ENCODE results near the gene BBOF1. TPM values are rescaled to one million over a fixed set of nuclear protein-coding genes. Genes with fewer than 3 reads are reported as not detected.
A peak's percentile ranks its signal among the peaks of the same experiment; 100 is the strongest.

BBOF1 gene, protein sequence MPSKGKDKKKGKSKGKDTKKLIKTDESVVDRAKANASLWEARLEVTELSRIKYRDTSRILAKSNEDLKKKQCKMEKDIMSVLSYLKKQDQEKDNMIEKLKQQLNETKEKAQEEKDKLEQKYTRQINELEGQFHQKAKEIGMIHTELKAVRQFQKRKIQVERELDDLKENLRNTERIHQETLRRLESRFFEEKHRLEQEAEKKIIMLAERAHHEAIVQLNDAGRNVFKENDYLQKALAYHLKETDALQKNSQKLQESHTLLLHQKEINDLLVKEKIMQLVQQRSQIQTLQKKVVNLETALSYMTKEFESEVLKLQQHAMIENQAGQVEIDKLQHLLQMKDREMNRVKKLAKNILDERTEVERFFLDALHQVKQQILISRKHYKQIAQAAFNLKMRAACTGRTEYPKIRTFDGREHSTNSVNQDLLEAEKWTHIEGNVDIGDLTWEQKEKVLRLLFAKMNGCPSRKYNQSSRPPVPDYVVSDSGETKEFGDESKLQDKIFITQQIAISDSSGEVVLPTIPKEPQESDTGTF
- 4.0 TPM for total RNA-seq (2021; ENCODE audit: unreplicated experiment)
- 1.3 and 2.2 TPM in 2 replicates for polyA plus RNA-seq (2012)
- percentile 41 among the genes with signal in this experiment for Bru-seq, nascent RNA
- BruChase-seq, experiment 1, labeled RNA remaining after a 6-hour chase, result percentile 43 among the genes with signal in this experiment
- percentile 38 among the genes with signal in this experiment for BruChase-seq, experiment 2, labeled RNA remaining after a 2-hour chase
- long read RNA-seq, partial matches to known transcripts, result 1 of 7 reads
- long read RNA-seq, other reads (novel, unspliced or antisense), result 6 of 7 reads

DNA sequence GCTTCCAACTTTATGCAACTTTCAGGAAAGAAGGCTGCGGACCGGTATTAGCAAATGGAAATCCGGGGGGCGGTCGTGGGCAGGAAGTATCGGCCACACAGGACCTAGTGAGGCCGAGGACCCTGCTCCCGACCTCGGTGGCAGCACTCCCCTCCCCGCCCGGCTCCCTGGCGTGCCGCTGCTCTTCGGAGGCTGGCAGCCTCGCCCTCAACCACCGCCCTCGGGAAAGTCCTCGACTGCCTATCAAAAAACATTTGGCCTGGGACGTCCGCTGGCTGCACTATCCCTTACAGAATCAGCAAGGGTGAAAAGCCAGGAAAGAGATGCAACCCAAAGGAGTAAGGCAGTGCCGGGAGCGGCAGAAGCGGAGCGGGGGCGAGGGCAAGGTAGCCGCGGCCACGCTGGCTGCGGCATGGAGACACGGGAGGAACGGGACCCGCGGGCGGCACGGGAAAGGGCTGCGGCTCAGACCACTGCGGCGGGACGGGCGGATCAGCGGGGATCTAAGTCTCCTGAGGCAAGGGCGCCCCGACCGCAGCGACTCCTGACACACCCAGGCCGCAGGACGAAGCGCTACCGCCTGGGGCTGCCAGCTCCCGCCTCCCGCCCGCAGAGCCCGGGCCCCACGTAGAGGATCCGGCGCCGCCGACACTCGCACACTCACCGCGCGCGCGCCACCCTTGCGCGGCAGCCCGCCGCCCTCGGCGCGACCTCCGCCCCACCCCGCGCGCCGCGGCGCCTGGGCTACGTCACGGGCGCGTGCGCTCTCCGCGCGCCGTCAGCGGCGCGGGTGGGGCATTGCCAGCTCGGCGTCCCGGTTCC is at the start of gene BBOF1, which contains the start of gene ENTPD5:
TSS of gene BBOF1 (plus strand) at position 764 of the 822 bp plus-strand sequence. CDS start 130 bp downstream, outside the sequence.
TSS of gene ENTPD5 (minus strand) at position 703 of the 822 bp plus-strand sequence. CDS start 31,186 bp downstream, outside the sequence.
- peak within 1 kb of the TSS; percentile 79 for H3K4me2 ChIP-seq (ENCODE audit: low read length)
- TF ChIP-seq TCF7L2 (IDR thresholded peaks at IDR 0.05; ENCODE audit: borderline replicate concordance, extremely low read depth, insufficient read depth, insufficient read length), result peak; percentile 46
- TF ChIP-seq FOSL1 (IDR thresholded peaks at IDR 0.05; ENCODE audit: low read depth), result no peak
- TF ChIP-seq SP1 (IDR thresholded peaks at IDR 0.05; ENCODE audit: low read depth), result no peak
- TF ChIP-seq ZFX (IDR thresholded peaks at IDR 0.05), result peak; percentile 71
- peak; percentile 47 for TF ChIP-seq ZBTB33 (IDR thresholded peaks at IDR 0.05; ENCODE audit: extremely low read depth, insufficient replicate concordance, low read length)
- TF ChIP-seq SRF (IDR thresholded peaks at IDR 0.05; ENCODE audit: low read depth), result no peak; the same call in 1 of the 2 replicates
- no peak for TF ChIP-seq RAD21 (IDR thresholded peaks at IDR 0.05; ENCODE audit: low read depth)
- TF ChIP-seq MAX (IDR thresholded peaks at IDR 0.05), result peak; percentile 63
- peak; percentile 68 for TF ChIP-seq YY1 (IDR thresholded peaks at IDR 0.05; ENCODE audit: extremely low read depth, insufficient replicate concordance, low read depth, low read length)
- no peak for TF ChIP-seq CBX3 (IDR thresholded peaks at IDR 0.05; ENCODE audit: low read depth)
- TF ChIP-seq EZH2 (IDR thresholded peaks at IDR 0.05), result no peak
- TF ChIP-seq ZNF274 (IDR thresholded peaks at IDR 0.05; ENCODE audit: low read depth, low read length), result no peak
- no peak for TF ChIP-seq CEBPB (IDR thresholded peaks at IDR 0.05; ENCODE audit: low read depth)
- TF ChIP-seq SIN3A (IDR thresholded peaks at IDR 0.05; ENCODE audit: low read depth), result peak; percentile 36
- TF ChIP-seq REST (IDR thresholded peaks at IDR 0.05; ENCODE audit: low read depth), result no peak
- TF ChIP-seq POLR2AphosphoS5 (IDR thresholded peaks at IDR 0.05; ENCODE audit: low read depth, low read length), result peak; percentile 91
- TF ChIP-seq ELF1 (IDR thresholded peaks at IDR 0.05; ENCODE audit: borderline replicate concordance, low read depth), result no peak
- peak; percentile 86 for TF ChIP-seq POLR2A (IDR thresholded peaks at IDR 0.05; ENCODE audit: borderline replicate concordance, extremely low read depth, insufficient read depth, insufficient read length)
- H3K9me2 ChIP-seq (ENCODE audit: insufficient read depth), result no peaks in the 10 kb centered on the region
- POLR2A ChIA-PET, result no interaction called here
- H3K4me3 ChIP-seq (replicated peaks in 1 of 2; ENCODE audit: low read depth in 1 of 2, low read length in 2 of 2), result peak within 1 kb of the TSS; percentile 78 to 87
- TSS peak; percentile 61 for BruUV-seq (replicated peaks)
- no peak within 1 kb of the TSS for H2AFZ ChIP-seq (ENCODE audit: low read depth, low read length, poor library complexity, severe bottlenecking)
- H3K27ac ChIP-seq (ENCODE audit: low read depth, low read length), result peak within 1 kb of the TSS; percentile 94
- no peaks in the 10 kb centered on the region for H4K20me1 ChIP-seq (ENCODE audit: insufficient read depth)
- intact Hi-C loops (cut with micrococcal nuclease), result loop anchor here (5.0 kb wide), 1 partner anchor 66 kb away; the partner anchor contains the start of genes COQ6 and FAM161B
- no peaks in the 10 kb centered on the region for H3K27me3 ChIP-seq (ENCODE audit: insufficient read depth, low read length)
- H3K4me1 ChIP-seq (ENCODE audit: control insufficient read depth in 1 of 2, insufficient read depth in 2 of 2, low read length in 2 of 2), result peaks cover 17 to 34% of the 10 kb centered on the region in 2 experiments
- H3K9me3 ChIP-seq (ENCODE audit: control insufficient read depth in 1 of 2, insufficient read depth in 1 of 2, low read depth in 1 of 2, low read length in 2 of 2), result no peaks in the 10 kb centered on the region
- H3K36me3 ChIP-seq (ENCODE audit: control insufficient read depth in 1 of 2, insufficient read depth in 2 of 2, low read length in 2 of 2), result no peaks in the 10 kb centered on the region
- DNase-seq (ENCODE audit: low read depth, low spot score) (peak; percentile 55), ATAC-seq (peak; percentile 91)
- CTCF ChIA-PET, result no interaction called here
- 0 out of 2 replicates have a peak, but pooled peaks cover 4% of the 10 kb centered on the region for H3K79me2 ChIP-seq (ENCODE audit: insufficient read depth, low read length)
- H3K9ac ChIP-seq (ENCODE audit: low read length), result peak within 1 kb of the TSS; percentile 96
- RAD21 ChIA-PET (ENCODE audit: low non-redundant PET in 1 of 2, low total read pairs in 2 of 2, uncharacterized antibody in 2 of 2, unreplicated experiment in 2 of 2), result no interaction called here
